HG03064 (cell line): ENCODE measurements around the gene MORN1.

ENCODE experiments used
- ATAC-seq: cut with Tn5 transposase; IDR thresholded peaks from one replicate; pipeline ENCODE4 v1.9.1; 2021; ENCODE audit warnings: low read depth; ENCODE audit not compliant: unreplicated experiment

MORN1 gene

DNA sequence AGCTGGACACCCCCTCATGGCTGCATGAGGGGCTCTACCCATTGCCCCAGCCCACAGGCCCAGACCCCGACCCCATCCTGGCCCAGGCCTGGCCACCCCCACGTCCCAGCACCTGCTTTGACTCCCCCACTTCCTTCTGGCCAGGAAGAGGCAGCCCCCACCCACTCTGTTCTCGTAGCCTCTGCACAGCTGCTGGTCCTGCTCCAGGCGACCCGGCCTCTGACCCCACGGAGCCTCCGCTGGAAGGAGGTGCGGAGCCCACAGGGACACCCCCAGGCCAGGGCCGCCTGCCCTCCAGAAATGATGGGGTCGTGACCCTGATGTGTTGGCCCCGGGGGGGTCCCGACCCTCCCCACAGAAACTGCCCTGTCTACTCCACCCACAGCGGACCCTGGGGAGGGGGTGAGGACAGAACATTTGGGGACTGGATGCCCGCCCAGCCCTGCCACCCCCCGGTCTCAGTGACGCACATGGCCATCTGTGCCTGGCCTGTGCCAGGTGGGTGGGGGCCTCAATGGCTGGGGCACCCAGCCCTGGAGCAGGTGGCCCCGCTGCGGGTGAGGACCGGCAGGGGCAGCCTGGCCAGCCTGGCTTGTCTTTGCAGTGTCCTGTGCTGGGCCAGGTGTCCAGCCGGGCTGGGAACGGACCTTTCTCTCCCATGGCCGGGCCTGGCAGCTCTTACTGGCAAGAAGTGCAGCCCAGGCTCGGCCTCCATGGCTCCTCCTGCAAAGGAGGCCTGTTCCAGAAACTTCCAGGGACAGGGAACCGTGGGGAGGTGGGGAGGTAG is 78.6 kb downstream of the MORN1 start:
- no peak for ATAC-seq

DNA sequence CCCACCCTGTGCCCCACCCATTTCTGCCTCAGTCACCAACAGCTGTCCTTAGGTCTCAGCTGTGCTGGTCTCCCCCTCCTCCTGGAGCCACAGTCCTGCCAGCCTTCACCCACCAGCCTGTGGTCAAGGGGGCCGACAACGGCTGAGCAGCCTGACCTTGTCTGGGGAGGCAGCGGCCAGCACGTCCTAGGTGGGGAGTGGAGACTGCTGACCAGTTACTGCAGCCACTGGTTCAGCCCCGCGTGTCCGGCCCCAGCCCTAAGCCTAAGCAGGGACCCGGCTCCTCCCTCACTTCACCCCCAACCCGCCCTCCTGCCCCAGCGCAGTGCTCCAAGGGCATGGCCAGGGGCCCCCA is 79.2 kb downstream of the MORN1 start:
- no peak for ATAC-seq

DNA sequence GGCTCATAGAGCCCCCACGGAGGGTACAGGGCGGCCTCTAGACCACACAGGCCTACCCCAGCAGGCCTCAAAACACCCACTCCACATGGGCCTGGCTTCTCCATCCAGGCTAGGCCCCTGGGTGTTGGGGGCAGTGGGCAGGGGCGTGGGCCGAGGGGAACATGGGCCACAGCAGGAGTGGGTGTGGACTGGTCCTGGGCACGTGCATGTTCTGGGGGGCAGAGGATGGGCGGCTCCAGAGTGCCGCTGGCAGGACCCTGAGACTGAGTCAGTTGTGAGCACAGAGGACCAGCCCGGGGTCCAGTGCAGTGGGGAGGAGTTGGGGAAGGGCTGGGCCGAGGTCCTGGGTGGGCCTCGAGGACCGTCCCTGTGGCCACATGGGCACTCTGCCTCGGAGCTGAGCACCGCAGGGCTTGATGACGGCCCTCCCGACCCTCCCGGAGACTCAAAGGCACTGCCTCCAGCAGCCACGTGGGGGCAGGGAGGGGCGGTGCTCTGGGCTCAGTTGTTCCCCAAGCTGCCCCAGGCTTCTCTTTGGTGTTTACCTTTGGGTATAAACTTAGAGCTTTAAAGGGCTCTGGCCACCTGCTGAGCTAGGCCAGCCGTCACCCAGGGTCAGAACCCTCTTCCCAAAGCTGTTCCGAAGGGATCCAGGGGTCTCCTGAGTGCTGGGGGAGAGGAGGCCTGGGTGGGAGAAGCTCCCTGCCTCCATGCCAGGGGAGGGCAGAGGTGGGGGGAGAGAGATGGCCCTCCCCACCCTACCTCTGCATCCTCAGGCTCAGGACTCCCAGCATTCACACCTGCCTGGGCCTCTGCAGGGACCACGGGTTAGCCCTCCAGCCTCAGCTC is 79.9 kb downstream of the MORN1 start:
- ATAC-seq: no peak

DNA sequence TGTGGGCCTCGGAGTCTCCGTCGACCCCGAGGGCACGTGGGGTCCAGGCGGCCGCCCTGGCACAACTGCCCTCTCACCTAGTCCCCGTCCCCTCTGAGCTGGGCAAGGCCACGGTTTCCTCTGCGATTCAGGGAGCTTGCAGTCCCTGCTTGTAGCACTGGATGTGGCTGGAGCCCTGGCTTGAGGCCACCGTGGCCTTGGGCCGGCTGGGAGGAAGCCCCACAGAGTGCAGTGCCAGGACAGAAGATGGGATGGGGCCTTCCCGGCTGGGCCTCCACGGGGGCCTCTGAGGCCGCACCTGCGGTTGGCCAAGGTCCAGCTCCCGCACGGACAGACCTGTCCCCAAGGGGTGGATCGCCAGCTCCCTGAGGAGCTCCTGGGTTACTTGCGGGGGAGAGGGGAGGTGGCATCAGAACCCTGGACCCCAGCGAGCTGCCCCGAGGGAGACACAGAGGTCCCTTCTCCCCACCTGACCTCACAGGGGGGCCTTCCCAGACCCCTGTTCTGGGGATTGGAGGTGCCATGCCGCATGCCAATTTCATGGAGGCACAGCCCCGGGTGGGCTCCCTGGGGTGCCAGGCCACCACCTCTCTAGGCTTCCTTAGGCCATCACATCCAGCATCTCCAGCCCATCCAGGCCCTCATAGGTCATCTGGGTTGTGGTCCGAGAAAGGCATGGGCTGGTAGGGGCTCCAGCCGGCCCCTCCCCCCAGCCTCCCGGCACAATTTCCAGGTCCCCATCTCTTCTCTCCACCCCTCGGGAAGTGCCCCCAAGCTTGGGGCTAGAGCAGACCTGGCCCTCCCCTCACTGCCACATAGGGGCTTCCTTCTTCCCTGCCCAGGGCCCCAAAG is 80.8 kb downstream of the MORN1 start:
- no peak for ATAC-seq

DNA sequence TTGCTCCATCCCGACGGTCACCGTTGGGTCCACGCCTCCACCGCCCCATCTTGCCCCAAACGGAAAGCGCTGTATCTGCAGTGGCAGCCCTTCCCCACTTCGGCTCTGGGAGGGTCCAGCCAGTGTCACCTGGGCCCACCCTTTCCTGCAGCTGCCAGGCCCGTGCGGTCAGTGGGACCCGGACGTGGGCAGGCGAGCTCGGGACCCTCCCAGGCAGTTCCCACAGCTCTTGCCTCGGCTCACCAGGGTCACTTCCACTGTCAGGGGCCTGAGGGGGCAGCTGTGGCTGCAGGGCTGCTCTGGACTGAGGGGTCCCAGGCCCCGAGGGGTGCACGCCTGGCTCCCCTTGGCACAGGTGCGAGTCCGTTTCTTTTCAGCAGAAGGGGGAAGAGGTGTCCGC is 82.5 kb downstream of the MORN1 start:
- no peak for ATAC-seq

DNA sequence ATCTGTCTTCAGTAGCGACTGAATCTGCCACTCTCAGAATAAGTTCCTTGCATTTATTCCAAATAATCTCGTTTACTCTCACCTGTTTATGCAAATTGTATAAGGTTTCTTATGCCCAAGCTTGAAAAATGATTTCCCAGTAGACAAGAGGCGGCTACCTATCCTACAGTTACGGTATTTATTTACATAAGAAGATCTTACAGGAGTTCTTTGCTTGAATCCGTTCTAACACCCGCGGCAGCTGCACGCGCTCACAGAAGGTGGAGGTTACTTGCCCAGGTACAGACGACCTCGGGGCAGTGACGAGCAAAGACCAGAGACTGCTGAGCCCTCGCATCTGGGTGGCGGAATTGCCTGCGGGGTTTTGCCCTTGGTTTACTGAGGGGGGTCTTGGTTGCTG is 83.4 kb downstream of the MORN1 start:
- no peak for ATAC-seq

DNA sequence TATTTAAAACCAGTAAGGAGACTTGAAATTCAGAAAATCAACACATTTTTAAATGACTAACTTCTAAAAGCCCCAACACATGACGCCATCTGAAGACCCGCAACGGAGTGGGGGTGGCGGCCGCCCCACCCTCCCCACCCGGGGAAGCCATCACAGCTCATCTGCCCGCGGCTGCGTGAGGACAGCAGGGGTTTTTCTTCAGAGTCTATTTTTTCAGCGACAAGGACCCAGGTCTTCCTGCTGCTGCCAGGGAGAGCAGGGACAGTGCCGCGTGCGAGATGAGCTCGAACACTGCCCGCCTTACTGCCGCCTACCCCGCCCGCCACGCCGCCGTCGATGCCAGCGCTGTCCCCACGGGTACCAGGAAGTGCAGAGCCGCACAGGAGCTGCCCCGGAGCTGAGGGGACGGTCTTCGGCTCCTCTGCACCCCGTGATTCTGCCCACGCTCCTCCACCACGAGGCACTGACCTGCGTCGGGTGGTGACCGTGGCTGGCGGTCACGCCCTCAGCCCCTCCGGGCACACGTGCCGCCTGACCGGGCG is 84.2 kb downstream of the MORN1 start:
- no peak for ATAC-seq

DNA sequence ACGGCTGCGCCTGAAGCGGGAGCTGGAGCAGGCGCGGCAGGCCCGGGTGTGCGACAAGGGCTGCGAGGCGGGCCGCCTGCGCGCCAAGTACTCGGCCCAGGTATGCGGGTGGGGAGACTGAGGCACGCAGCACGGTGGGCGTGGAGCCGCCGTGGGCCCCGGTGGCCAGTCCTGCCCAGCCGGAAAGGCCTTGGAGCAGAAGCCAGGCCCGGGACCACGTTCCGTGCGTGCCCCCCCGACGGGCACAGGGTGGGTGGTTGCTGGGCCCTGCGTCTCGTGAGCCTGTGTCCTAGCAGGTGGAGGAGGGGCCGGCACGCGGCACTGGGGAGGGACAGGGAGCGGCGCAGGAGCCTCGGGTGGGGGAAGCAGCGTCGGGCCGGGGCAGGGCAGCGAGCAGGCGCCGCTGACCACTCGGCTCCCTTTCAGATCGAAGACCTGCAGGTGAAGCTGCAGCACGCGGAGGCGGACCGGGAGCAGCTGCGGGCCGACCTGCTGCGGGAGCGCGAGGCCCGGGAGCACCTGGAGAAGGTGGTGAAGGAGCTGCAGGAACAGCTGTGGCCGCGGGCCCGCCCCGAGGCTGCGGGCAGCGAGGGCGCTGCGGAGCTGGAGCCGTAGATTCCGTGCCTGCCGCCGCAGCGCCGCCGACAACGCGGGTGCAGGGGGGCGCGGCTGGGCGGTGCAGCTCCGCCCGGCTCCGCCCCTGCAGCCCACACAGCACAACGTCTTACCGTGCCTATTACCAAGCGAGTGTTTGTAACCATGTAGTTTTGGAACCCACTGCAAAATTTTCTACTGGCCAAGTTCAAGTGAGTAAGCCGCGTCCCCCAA is 85.0 kb downstream of the MORN1 start:
- ATAC-seq: no peak

DNA sequence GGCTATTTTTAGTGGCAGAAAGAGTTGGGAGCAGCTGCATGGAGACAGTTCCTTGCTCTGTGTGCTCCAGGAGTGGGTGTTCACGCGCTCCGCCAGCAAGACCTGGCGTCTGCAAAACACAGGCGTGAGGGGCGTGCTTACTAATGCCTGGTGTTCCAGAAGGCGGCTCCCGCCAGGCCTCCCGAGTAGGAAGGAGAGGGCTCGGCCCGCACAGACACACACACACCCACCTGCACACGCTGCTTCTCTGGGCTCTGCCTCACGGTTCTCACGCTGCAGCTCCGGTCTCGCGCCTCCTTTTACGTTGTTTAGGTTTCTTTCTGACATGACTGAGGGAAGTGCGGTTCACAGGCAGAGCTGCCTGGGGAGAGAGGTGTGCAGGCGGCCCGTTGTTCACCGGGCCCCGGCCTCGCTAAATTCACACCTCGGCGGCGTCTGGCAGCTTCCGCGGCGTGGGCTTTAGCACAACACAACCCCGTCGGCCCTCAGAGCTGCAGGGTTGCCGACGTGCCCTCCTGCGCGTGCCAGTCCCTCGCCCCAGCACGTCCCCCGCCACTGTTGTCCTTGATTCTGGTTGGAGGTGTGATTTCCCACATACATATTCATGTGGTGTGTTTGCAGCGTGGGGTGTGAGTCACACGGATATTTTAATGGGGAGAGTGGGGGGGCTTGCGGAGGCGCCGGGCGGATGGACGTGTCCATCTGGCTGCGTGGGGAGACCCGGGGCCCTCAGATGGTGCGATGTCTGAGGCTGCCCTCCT is 86.3 kb downstream of the MORN1 start:
- no peak for ATAC-seq

DNA sequence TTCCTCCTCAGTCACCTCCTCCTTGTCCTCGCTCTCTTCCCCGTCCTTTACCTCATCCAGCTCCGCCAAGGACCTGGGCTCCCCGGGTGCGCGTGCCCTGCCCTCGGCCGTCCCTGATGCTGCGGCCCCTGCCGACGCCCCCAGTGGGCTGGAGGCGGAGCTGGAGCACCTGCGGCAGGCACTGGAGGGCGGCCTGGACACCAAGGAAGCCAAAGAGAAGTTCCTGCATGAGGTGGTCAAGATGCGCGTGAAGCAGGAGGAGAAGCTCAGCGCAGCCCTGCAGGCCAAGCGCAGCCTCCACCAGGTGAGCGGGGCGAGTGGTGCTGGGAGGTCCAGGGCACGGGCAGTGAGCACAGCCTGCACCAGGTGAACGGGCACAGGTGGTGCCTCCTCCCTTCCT is 87.1 kb downstream of the MORN1 start:
- ATAC-seq: no peak

DNA sequence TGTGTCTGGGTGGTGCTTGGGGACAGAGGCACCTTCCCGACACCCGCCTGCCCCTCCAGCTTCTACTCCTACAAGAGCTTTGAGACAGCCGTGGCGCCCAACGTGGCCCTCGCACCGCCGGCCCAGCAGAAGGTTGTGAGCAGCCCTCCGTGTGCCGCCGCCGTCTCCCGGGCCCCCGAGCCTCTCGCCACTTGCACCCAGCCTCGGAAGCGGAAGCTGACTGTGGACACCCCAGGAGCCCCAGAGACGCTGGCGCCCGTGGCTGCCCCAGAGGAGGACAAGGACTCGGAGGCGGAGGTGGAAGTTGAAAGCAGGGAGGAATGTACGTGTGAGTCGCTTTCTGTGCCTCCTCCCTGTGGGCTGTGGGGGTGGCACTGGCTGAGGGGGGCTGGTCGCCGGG is 87.6 kb downstream of the MORN1 start:
- no peak for ATAC-seq

DNA sequence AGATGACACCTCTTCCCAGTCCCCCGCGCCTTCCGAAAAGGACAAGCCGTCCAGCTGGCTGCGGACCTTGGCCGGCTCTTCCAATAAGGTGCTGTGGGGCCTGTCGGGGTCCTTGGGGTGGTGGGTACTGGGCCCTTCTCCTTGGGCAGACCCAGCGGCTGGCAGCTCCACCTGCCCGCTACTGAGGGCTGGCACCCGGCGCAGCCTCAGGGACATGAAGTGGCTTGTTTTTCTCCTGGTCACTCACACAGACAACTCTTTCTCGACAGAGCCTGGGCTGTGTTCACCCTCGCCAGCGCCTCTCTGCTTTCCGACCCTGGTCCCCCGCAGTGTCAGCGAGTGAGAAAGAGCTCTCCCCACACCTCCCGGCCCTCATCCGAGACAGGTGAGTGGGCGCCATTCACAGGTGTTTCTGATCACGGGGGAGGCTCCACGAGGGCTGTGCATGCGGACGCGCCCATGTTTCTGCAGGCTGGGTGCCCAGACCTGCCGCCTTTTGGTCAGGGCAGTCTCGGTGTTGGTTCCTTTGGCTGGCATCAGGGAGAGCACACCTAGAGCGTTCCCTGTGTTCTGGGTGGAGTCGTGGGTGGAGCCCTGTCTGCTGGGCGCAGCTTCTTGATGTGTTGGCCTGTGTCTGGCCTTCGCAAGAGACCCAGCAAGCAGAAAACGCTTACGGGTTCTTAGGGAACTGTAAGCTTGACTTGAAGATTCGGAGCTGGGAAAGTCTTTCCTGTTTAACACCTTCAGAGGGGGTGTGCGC is 88.2 kb downstream of the MORN1 start:
- no peak for ATAC-seq

DNA sequence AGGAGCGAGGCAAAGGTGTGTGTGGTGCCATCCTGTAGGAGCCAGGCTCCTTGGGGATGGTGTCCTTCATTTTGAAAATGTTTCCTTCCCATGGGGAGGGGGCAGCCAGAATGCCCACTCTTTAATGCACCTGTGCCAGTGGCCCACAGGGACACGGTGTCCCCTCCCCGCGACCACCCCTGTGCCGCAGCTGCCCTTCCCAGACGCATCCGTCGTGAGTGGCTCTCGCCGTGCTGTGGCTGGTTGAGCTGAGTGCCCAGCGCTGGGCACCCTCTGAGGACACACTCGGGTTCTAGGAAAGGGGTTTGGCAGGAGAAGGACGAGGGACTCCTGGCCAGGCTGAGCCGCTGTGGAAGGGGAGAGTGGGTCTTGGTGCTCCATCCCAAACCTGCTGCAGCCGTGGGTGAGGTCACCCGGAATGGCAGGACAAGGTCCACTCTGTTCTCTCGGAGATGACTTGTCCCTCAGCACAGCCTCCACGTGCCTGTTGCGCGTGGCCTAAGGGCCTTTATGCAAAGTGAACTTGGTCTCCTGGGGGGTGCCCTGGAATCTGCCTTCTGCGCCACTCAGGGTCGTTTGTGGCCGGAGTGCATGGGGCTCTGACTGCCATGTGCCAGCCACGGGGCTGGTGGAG is 88.9 kb downstream of the MORN1 start:
- no peak for ATAC-seq

DNA sequence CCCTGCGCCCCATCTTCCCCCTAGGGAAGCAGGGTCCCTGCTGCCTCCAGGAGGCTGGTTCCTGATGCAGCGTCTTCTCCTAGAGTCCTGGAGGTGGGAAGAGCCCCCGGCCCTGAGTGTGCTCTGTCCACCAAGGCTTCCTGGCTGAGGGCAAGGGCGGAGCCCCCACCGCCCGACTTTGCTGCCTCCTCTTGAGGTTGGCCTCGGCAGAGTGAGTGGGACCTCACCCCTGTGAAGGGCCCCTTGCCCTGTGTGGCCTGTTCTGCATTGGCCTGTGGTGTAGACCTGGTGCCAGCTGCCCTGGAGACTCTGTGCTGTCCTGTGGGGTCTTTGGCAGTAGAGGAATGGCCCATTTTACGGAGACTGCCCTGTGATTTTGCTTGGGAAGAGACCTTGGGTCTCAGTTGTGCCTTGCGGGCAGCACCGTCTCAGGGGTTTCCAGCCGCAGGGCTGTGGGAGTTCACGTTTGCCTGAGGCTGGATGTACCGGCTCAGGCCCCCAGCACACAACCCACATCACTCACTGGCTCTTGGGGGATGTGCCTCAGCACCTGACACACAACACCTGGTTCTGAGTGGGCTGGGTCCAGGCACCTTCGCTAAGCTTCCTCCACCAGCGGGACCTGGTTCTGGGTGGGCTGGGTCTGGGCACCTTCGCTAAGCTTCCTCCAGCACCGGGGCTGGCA is 89.6 kb downstream of the MORN1 start:
- ATAC-seq: no peak

DNA sequence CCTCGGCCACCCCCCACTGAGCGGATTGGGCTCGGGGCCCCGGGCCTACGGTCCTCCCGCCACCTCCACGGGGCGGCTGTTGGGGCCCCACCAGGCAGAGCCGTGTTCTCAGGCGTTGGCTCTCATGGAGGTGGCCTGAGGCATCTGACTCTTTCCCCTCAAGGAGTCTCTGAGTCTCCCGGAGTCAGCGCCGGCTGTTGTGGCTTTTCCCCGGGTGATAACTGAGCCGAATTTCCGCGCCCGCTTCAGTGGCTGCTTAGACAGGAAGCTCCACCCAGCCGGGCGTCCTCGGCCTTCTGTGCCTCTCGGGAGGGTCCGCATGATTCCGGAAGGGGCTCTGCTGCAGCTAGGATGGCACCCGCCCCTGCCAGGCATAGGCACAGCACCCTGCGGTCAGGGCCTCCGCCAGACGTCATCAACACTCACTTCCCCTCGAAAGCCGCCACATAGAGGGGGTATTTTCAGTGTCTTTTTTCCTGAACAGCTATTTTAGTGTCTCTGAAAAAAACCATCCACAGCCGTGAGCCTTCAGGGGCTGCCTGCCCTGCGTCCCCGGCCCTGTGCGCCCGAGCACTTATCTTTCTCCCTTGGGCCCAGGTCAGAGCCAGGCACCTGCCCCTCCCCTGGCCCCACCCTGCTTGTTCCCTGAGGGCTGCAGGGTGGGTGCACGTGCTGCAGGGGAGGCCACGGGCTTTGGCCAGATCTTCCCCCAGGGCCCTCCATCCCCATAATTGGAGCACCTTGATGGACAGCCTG is 90.3 kb downstream of the MORN1 start:
- peak; percentile 44 for ATAC-seq

DNA sequence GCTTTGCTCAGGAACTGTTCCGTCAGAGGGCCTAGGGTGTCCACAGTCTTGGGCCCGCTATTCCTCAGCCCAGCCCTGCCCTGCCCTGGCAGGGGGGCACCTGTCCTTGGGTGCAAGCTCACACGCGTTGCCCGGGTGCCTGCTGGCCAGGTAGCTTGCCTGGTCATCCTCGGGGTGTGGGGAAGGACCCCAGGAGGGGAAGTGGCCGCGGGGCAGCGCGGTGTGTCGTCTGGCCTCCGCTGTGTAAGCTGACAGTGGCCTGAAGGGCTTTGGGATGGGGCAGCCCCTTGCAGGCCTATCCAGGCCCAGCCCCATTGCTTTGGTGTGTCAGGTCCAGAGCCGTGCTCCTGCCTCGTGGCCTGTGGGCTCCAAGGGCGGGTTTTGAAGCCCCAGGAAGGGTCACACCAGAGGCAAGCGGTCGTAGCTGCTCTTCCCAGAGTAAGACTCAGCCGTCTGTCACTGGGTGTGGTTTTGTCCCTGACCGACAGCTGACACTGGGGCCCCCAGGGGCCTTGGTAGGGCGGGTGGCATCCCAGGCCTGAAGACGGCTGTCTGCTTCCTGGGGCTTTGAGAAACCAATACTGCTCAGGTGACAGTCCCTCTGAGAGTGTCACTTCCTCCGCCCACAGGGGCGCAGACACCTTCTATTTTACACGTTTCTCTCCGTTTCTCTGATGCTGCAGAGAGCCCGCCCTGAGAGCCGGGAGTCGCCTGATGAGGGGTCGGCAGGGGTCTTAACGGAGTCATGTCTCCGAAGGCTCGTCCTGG is 91.2 kb downstream of the MORN1 start:
- ATAC-seq: peak; percentile 65
